Left lung (tissue), 10 donors: ENCODE results near the gene GRB10. TPM values are rescaled to one million over a fixed set of nuclear protein-coding genes. Genes with fewer than 3 reads are reported as not detected.

ENCODE experiments used
- ATAC-seq: fragments of 200-7000 bp; cut with Tn5 transposase; one replicate; pipeline ENCODE4 v1.9.1; 2020; ENCODE audit warnings: moderate library complexity
- DNase-seq, 4 donors: peaks; one replicate each; pipeline ENCODE4 v3.0.0-alpha.2; 2013 to 2020
- H3K27ac ChIP-seq, 2 donors: fragments of 200-600 bp; sonication (generic) in 1 of 2; one replicate each; pipeline versions ENCODE4 v1.5.0 to v1.8.0; 2020 to 2021
- H3K27me3 ChIP-seq, 2 donors: fragments of 200-600 bp; sonication (generic) in 1 of 2; one replicate each; pipeline versions ENCODE4 v1.5.0 to v1.8.0; 2020 to 2021
- H3K36me3 ChIP-seq, 2 donors: fragments of 200-600 bp; sonication (generic) in 1 of 2; one replicate each; pipeline versions ENCODE4 v1.5.0 to v1.8.0; 2020 to 2021
- H3K4me1 ChIP-seq, 2 donors: fragments of 200-600 bp; one replicate each; pipeline ENCODE4 v1.8.0; 2021
- H3K4me3 ChIP-seq, 2 donors: fragments of 200-600 bp; sonication (generic) in 1 of 2; one replicate each; pipeline versions ENCODE4 v1.5.0 to v1.8.0; 2020 to 2021; ENCODE audit warnings: mild to moderate bottlenecking in 1 of 2
- H3K9me3 ChIP-seq, 2 donors: fragments of 200-600 bp; sonication (generic) in 1 of 2; one replicate each; pipeline versions ENCODE4 v1.5.0 to v1.8.0; 2020 to 2021
- CTCF ChIP-seq, 2 donors: fragments of 200-600 bp; sonication (generic) in 1 of 2; IDR thresholded peaks; one replicate each; pipeline versions ENCODE4 v1.5.0 to v1.8.0; 2021; ENCODE audit warnings: antibody characterized with exemption in 2 of 2
- intact Hi-C, 2 donors: fragments of 100-400 bp; cut with DNase I; formaldehyde crosslinking; loops; one replicate each; pipeline versions ENCODE4 v1.11.2 to v1.14.2; 2022
- polyA plus RNA-seq, 6 donors: library from polyadenylated mRNA; unstranded; fragments of 120-200 nt; gene quantifications; one replicate each; pipeline ENCODE4 v1.2.1, GENCODE V29; 2013; ENCODE audit not compliant: insufficient read length in 6 of 6
- total RNA-seq, 2 donors: library from RNA; stranded (reverse); fragmentation: NEBNext Ultra II Directional; extraction: Animal tissue kit (Norgen Biotek cat#: 25700); gene quantifications; one replicate each; pipeline ENCODE4 v1.2.1, GENCODE V29; 2021
- donor health status: DM: no; HTN: yes; CAD: no.
- donor health status: DM: no; HTN: no; CAD: no.

GRB10 gene
- total and polyA plus RNA-seq, 8 donors, result 38.8 to 58.3 (median 45.0) TPM

- no peak overlapping the region for H3K27ac ChIP-seq
- H3K27me3 ChIP-seq, result no peaks in the 10 kb centered on the region
- H3K36me3 ChIP-seq, result no peaks in the 10 kb centered on the region
- H3K4me1 ChIP-seq, result peaks cover 11 to 42% of the 10 kb centered on the region in 2 donors
- DNase-seq (no peak), ATAC-seq (peak; percentile 44)
- H3K4me3 ChIP-seq, result no peak overlapping the region
- TF ChIP-seq CTCF (IDR thresholded peaks at IDR 0.05), result no peak
- no peaks in the 10 kb centered on the region for H3K9me3 ChIP-seq
- intact Hi-C loops, result no loop called here
Measured at GRCh38 chr7:50711271-50712175, 71.2 kb downstream of the GRB10 start.

- no peaks in the 10 kb centered on the region for H3K36me3 ChIP-seq
- intact Hi-C loops, result no loop called here
- no peaks in the 10 kb centered on the region for H3K9me3 ChIP-seq
- no peak for TF ChIP-seq CTCF (IDR thresholded peaks at IDR 0.05)
- no peaks in the 10 kb centered on the region for H3K27me3 ChIP-seq
- no peak overlapping the region for H3K27ac ChIP-seq
- peak; percentile 49 for ATAC-seq
- no peak overlapping the region for H3K4me3 ChIP-seq
- H3K4me1 ChIP-seq, result peaks cover 17 to 44% of the 10 kb centered on the region in 2 donors
- no peak for DNase-seq
Measured at GRCh38 chr7:50710441-50711154, 72.1 kb downstream of the GRB10 start.

- Histone ChIP-seq H3K9me3 (no peaks in the 10 kb centered on the region), H3K27me3 (no peaks in the 10 kb centered on the region), H3K36me3 (no peaks in the 10 kb centered on the region), H3K4me1 (peaks cover 17 to 38% of the 10 kb centered on the region in 2 donors), H3K27ac (no peak overlapping the region), H3K4me3 (no peak overlapping the region)
- DNase-seq, result no peak
- intact Hi-C loops, result no loop called here
- no peak for ATAC-seq
- no peak for TF ChIP-seq CTCF (IDR thresholded peaks at IDR 0.05)
Measured at GRCh38 chr7:50709151-50709550, 73.5 kb downstream of the GRB10 start.

GRCh38 chr7:50707236-50708006 is 75.3 kb downstream of the GRB10 start:
- no peak for ATAC-seq
- Histone ChIP-seq H3K27ac (no peak overlapping the region), H3K4me3 (no peak overlapping the region), H3K9me3 (no peaks in the 10 kb centered on the region), H3K27me3 (no peaks in the 10 kb centered on the region), H3K4me1 (peaks cover 13 to 36% of the 10 kb centered on the region in 2 donors), H3K36me3 (peaks cover 0 to 4% of the 10 kb centered on the region in 2 donors)
- no peak for DNase-seq
- TF ChIP-seq CTCF (IDR thresholded peaks at IDR 0.05), result no peak
- intact Hi-C loops, result no loop called here
